OCI-M2 (cell line): Measurements from ENCODE around the gene DPP10.

ENCODE experiments used
- DNase-seq: peaks from one replicate; lab custom pipeline; 2025; ENCODE audit not compliant: unreplicated experiment; lab: John Stamatoyannopoulos, UW

Gene DPP10

GRCh38 chr2:115201386-115201785 lies 758.9 kb downstream of the DPP10 start:
- no peak for DNase-seq

- DNase-seq: no peak
Observed at GRCh38 chr2:115208493-115209164, 766.2 kb downstream of the DPP10 start.

- DNase-seq: no peak
Observed at GRCh38 chr2:115214050-115214449, 771.6 kb downstream of the DPP10 start.

- no peak for DNase-seq
Observed at GRCh38 chr2:115219296-115219695, 776.9 kb downstream of the DPP10 start.

GRCh38 chr2:115234186-115234585 lies 791.7 kb downstream of the DPP10 start:
- DNase-seq: no peak

GRCh38 chr2:115234737-115235136 lies 792.3 kb downstream of the DPP10 start:
- no peak for DNase-seq

GRCh38 chr2:115248066-115248465 lies 805.6 kb downstream of the DPP10 start:
- no peak for DNase-seq

GRCh38 chr2:115277366-115277765 lies 834.9 kb downstream of the DPP10 start:
- no peak for DNase-seq

- DNase-seq: no peak
Observed at GRCh38 chr2:115285416-115285815, 843.0 kb downstream of the DPP10 start.

GRCh38 chr2:115290478-115290877 lies 848.0 kb downstream of the DPP10 start:
- no peak for DNase-seq

GRCh38 chr2:115292742-115293141 lies 850.3 kb downstream of the DPP10 start:
- no peak for DNase-seq

GRCh38 chr2:115294999-115295398 lies 852.6 kb downstream of the DPP10 start:
- DNase-seq: no peak

GRCh38 chr2:115297056-115297455 lies 854.6 kb downstream of the DPP10 start:
- DNase-seq: no peak

- DNase-seq: no peak
Observed at GRCh38 chr2:115299199-115299598, 856.8 kb downstream of the DPP10 start.

GRCh38 chr2:115305712-115306111 lies 863.3 kb downstream of the DPP10 start:
- no peak for DNase-seq

GRCh38 chr2:115314119-115314518 lies 871.7 kb downstream of the DPP10 start:
- no peak for DNase-seq

- no peak for DNase-seq
Observed at GRCh38 chr2:115327061-115327460, 884.6 kb downstream of the DPP10 start.

GRCh38 chr2:115359550-115359949 lies 917.1 kb downstream of the DPP10 start:
- DNase-seq: no peak

GRCh38 chr2:115364093-115364492 lies 921.7 kb downstream of the DPP10 start:
- DNase-seq: no peak

- DNase-seq: no peak
Observed at GRCh38 chr2:115369400-115369799, 927.0 kb downstream of the DPP10 start.

GRCh38 chr2:115374981-115375380 lies 932.5 kb downstream of the DPP10 start:
- no peak for DNase-seq

- DNase-seq: no peak
Observed at GRCh38 chr2:115384399-115384798, 942.0 kb downstream of the DPP10 start.

GRCh38 chr2:115386465-115386864 lies 944.0 kb downstream of the DPP10 start:
- DNase-seq: no peak
